HG02852 (cell line): Measurements from ENCODE around the gene GAGE10.
"Not testable (repeated sequence)": the region's sequence is repeated elsewhere in the genome, so short reads cannot be mapped to it uniquely, and the experiment has no call there.

ENCODE experiments used
- ATAC-seq: cut with Tn5 transposase; IDR thresholded peaks from one replicate; pipeline ENCODE4 v1.9.1; 2021; ENCODE audit warnings: mild to moderate bottlenecking, moderate library complexity; ENCODE audit not compliant: unreplicated experiment

The GAGE10 gene

GRCh38 chrX:49276207-49276606, 27.2 kb upstream of the GAGE10 start:
- ATAC-seq, result no peak

GRCh38 chrX:49276671-49277534, 26.5 kb upstream of the GAGE10 start:
- no peak for ATAC-seq

- ATAC-seq, result no peak
Measured at GRCh38 chrX:49277535-49277830, 26.0 kb upstream of the GAGE10 start.

- ATAC-seq, result no peak
Measured at GRCh38 chrX:49278081-49278480, 25.4 kb upstream of the GAGE10 start.

GRCh38 chrX:49282647-49283011, 20.8 kb upstream of the GAGE10 start:
- no peak for ATAC-seq

GRCh38 chrX:49284212-49284611, 19.2 kb upstream of the GAGE10 start:
- no peak for ATAC-seq

DNA sequence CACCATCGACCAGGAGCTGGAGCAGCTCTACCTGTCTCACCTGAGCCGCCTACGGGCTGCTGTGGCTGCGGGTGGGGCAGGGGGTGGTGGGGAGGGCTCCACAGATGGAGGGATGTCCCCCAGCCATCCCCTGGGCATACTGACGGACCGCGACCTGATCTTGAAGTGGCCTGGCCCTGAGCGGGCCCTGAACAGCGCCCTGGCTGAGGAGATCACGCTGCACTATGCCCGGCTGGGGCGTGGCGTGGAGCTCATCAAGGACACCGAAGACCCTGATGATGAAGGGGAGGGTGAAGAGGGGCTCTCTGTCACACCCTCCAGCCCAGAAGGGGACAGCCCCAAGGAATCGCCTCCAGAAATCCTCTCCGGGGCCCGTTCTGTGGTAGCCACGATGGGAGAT, 17.3 kb upstream of the GAGE10 start:
- ATAC-seq, result no peak

DNA sequence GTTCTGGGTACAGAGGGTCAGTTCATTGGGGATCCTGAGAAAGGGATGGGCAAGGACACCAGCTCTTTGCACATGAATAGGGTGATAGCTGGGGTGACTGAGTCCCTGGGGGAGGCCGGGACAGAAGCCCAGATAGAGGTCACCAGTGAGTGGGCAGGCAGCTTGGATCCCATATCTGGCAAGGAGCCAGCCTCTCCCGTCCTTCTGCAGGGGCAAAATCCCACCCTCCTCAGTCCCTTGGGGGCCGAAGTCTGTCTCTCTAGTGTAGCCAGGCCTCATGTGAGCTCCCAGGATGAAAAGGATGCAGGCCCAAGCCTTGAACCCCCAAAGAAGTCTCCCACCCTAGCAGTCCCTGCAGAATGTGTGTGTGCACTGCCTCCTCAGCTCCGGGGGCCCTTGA, 16.9 kb upstream of the GAGE10 start:
- no peak for ATAC-seq

- no peak for ATAC-seq
Measured at GRCh38 chrX:49287665-49288064, 15.8 kb upstream of the GAGE10 start.

DNA sequence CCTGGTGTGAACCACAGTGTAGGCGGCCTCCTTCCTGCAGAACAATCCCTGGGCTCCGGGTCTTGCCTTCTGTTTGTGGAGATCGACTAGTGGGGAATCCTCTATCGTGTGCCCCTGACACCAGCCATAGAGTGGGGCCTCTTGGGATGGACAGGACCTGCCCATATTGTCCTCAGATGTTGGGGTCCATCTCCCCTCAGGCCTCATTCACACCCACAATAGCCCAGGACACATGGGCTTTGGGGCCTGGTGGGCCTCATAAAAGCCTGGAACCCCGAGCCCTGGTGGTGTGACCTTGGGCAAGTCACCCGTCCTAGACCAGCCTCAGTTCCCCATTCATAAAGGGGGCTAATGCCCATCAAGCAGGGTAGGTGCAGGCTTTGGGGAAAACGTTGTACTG, 13.2 kb upstream of the GAGE10 start:
- no peak for ATAC-seq

DNA sequence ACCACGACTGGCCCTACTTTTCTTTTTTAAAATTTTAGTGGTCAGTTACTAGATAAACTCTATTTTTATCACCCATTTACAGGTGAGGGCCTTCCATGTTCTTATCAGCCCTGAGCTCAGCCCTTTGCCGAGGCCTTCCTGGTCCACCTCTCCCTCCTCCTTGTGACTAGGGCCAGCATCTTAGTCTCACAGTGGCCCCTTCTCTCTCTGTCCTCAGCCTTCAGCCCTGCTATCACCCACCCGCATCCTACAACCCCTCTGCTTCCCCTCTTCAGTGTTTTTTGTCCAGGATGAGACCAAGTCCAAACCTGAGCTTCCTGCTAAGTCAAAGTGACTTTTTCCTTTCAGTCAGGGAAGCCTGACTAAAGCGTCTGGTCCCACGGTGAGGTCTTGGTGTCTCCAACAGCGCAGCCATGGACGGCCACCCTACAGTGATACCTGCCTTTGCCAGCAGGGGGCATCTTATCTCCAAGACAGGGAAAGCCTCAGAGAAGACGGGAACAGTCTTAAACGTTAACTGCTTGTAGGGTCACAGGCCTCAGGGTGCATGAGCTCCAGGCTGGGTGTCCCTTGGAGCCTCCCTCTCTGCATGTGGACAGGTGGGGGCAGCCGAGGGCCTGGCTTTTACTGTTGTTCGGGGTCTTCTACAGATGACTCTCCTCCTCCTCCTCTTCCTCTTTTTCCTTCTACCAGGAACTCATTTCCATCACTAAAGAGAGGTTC, 11.7 kb upstream of the GAGE10 start:
- ATAC-seq, result no peak

DNA sequence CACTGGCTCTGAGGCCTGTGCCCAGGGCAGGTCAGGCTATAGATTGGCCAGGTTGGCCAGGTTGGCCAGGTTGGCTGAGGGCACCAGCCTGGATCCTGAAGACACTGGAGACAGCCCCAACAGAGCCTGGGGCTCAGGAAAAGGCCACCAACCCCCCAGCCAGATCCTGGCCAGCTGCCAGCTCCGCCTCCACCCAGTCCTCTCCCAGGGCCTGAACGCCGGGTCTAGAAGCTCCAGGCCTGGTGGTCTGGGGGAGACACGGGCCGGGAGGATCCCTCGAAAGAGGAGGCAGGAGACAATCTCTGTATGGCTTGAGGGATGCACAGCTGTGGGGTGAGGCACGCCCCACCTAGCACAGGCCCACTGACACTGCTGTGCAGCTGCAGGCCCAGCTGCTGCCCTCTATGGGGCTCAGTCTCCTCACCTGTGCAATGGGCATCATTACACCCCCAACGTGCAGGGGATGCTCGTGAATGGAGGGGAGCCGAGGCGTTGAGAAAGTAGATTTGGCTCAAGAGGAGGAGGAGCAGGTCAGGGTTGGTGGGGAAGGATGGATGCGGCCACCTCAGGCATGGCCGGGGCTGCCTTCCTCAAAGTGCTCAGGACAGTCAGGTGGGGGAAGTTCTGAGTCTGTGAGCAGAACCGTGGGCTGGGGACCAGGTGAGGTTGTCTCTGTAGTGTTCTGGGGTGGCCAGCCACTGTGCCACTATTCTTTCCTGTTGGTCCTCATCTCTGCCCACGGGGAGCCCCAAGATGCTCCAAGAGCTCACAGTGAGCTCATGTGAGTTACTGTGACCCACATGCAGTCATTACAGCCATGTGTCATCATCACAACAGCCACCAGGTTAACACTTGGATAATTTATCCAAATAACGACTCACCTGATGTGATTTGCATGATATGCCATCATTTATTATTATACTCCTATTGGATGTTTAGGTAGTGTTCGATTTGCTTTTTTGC, 10.8 kb upstream of the GAGE10 start:
- ATAC-seq, result no peak

DNA sequence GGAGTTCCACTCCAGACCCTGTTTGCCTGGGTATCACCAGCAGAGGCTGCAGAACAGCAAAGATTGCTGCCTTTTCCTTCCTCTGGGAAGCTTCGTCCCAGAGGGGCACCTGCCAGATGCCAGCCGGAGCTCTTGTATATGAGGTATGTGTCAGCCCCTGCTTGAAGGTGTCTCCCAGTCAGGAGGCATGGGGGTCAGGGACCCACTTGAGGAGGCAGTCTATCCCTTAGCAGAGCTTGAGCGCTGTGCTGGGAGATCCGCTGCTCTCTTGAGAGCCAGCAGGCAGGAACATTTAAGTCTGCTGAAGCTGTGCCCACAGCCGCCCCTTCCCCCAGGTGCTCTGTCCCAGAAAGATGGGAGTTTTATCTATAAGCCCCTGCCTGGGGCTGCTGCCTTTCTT, 4.2 kb upstream of the GAGE10 start:
- not testable (repeated sequence) for ATAC-seq

- no peak for ATAC-seq
Measured at GRCh38 chrX:49300703-49301102, 2.7 kb upstream of the GAGE10 start.

GRCh38 chrX:49307775-49308174, 4.3 kb downstream of the GAGE10 start:
- not testable (repeated sequence) for ATAC-seq

DNA sequence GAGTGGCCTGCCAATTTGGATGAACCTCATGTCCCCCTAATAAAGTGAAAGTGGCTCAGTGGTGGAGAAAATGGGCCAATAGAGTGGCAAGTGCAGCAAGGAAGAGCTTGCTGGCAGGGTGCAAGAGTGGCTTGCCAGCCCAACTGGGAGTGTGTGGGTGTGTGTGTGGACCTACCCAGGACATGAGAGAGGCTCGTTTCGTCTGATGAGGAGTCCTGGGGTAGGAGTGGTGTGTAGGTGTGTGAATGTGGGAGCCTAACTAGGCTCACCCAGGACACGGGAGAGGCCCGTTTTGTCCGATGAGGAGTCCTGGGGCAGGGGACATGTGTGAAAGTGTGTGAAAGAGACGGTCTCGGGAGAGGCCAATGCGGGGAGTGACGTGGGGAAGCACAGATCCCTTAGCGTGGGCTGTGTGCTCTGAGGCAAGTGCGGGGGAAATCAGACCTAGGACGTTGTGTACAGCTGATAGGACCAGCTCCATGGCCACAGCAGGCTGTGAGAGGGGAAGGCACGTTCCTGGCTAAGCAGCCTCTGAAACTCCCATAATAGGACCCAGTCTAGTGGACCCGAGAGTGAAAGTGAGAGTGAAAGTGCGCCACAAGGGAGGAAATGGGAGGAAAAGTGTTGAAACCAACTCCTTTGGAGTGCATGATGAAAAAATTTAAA, 5.3 kb downstream of the GAGE10 start:
- no peak for ATAC-seq

GRCh38 chrX:49309401-49309981, 6.0 kb downstream of the GAGE10 start:
- no peak for ATAC-seq

GRCh38 chrX:49310371-49310770, 6.9 kb downstream of the GAGE10 start:
- no peak for ATAC-seq

DNA sequence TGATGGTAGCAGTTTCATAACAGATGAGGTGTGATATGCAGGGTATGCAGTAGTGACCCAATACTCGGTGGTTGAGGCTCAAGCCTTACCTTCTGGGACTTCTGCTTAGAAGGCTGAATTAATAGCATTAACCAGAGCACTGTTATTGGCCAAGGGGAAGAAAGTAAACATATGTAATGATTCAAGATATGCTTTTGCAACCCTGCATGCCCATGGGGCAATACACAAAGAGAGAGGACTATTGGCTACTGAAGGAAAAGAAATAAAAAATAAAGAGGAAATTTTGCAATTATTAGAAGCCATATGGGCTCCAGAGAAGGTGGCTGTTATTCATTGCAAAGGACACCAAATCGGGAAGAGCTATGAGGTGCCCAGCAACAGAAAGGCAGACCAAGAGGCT, 8.7 kb downstream of the GAGE10 start:
- ATAC-seq, result no peak

DNA sequence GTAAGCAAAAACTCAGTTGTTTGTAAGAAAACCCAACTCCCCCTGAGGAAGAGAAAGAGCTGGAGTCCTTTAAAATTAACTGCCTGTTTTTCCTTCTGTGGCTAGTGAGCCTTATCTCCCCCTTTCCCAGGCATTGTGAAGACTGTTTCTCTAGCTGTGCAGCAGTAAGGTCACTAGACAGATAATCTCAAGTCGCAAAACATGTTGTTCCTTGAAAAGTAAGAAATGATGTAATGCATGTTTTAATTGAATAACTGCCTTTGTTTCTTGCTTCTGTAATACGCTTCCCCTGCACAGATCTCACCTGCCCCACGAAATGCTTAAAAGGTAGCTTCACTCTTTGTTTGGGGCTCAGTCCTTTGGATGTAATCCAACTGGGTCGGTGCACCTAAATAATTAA, 12.6 kb downstream of the GAGE10 start:
- ATAC-seq, result no peak

DNA sequence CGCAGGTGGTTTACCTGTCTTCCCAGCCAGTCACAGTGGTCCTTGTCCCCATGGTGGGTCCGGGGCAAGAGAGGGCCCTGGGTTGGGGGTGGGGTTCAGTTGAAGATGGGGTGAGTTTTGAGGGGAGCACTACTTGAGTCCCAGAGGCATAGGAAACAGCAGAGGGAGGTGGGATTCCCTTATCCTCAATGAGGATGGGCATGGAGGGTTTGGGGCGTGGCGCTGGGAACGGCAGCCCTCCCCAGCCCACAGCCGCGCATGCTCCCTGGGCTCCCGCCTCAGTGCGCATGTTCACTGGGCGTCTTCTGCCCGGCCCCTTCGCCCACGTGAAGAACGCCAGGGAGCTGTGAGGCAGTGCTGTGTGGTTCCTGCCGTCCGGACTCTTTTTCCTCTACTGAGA, 18.3 kb downstream of the GAGE10 start, which contains the start of gene GAGE12J:
Gene GAGE12J, plus strand, starts transcription at position 301 of the 400 bp plus-strand sequence. CDS start 1,157 bp downstream, outside the sequence.
- ATAC-seq, result not testable (repeated sequence)
